ELR (cell line): ENCODE data around the gene BRINP2.
"Not testable (repeated sequence)": the region's sequence is repeated elsewhere in the genome, so short reads cannot be mapped to it uniquely, and the experiment has no call there.

Experiments used
- DNase-seq: peaks from one replicate; pipeline ENCODE4 v3.0.0-alpha.2; 2015; ENCODE audit warnings: low read depth

Gene BRINP2

DNA sequence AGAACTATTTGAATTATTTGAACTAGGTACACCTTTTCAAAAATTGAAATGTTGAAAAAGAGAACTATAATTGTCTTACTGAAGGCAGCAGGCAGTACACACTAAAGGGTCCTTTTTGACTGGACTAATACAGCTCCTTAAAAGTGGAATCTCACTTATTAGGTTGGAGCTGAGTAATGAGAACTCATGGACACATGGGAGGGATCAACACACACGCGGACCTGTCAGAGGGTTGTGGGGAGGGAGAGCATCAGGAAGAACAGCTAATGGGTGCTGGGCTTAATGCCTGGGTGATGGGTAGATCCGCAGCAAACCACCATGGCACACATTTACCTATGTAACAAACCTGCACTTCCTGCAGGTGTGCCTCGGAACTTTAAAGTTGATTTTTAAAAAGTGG, 145.0 kb downstream of the BRINP2 start:
- DNase-seq, result no peak

DNA sequence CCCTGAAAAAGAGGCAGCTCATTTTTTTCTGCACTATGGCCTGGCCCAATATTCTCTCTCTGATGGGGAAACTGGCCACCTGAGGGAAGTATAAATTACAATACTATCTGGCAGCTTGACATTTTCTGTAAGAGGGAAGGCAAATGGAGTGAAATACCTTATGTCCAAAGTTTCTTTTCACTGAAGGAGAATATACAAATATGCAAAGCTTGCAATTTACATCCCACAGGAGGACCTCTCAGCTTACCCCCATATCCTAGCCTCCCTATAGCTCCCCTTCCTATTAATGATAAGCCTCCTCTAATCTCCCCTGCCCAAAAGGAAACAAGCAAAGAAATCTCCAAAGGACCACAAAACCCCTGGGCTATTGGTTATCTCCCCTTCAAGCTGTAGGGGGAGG, 150.7 kb downstream of the BRINP2 start:
- not testable (repeated sequence) for DNase-seq

DNA sequence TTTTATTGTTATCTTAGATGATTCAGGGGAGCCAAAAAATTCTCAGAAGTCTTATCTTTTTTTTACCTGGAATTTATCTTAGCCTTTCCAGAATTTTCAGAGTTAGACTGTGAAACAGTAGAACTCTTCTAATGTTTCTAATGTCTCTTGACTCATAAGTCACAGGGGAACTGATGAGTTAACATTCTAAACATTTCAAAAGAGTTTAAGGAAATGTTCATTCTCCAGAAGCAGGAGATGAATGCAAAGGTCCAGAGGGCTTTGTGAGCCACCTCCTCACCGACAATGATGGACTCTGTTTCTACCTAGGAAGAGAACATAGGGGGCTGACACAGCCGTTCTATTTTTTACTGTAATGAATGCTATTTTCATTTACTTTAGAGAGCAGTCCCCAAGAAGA, 157.5 kb downstream of the BRINP2 start:
- DNase-seq, result no peak

DNA sequence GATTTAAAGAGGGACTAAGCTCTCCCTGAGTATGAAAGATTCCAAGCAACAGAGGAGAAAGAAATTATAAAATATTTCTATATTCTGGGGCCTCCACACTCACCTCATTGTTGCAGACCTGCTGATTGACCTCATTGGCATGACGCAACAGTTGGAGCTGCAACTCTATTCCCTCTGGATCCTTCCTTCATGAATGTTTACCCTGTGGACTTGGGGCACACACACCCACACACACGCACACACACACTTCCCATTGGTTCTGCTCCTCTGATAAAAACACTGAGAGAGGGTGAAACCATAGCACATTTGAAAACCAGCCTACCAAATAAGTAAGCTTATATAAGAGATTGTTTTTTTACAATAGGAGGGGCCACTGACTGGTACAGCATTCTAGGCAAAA, 159.1 kb downstream of the BRINP2 start:
- no peak for DNase-seq
